ENCODE measurements around the gene PTDSS2. TPM values are rescaled to one million over a fixed set of nuclear protein-coding genes. Genes with fewer than 3 reads are reported as not detected.

The PTDSS2 gene
- total and polyA plus RNA-seq, 9 of the 15 experiments (the other 6 are each of a cell fraction or from before 2014, with no cell fraction given) = 0.45 to 53.9 (median 17.2) TPM

DNA sequence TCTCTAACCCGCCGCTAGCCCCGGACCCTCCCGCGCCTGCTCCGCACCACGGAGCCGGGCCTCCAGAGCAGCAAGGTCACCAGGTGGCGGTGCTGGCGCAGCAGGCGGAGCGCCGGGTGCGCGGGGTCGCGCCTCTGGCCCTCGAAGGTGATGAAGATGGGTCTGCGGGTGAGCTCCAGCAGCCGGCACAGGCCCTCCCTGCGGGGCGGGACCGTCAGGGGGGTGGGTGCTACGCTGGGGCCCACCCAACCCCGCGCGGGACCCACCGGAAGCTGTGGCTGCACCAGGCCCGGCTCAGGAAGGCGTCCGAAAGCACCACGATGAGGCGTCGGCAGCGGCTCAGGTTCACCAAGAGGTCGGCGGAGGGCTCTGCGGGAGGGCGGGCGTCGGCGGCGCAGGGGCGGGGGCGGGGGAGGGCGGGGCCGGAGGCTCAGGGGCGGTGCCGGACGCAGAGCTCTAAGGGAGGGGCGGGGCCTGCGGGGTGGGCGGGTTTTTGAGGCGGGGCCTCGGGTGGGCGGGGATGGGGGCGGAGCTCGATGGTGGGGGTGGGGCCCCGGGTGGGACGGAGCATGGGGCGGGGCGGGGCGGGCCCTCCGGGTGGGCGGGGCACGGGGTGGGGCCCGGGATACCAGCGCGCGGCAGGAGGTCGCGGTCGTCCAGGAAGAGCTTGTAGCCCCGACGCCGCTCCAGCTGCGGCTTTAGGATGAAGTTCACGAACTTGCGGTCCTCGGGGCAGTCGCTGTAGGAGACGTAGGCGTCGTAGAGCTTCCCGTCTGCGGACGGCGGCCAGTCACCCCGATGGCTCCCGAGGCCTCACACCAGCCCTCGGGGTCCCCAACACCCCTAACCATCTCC lies 43.1 kb upstream of the PTDSS2 start (continued):
- peak; percentile 50; the same call in 1 of the 2 replicates for TF ChIP-seq REST (IDR thresholded peaks at IDR 0.05; ENCODE audit: borderline replicate concordance)
- no peak for TF ChIP-seq REST (CRISPR knock-in tag; IDR thresholded peaks at IDR 0.05; ENCODE audit: low read depth)
- no peak for TF ChIP-seq POLR2AphosphoS2 (IDR thresholded peaks at IDR 0.05; ENCODE audit: low read length)
- no peak for TF ChIP-seq HDAC3 (IDR thresholded peaks at IDR 0.05; ENCODE audit: borderline replicate concordance, partially characterized antibody)
- TF ChIP-seq E2F6 (IDR thresholded peaks at IDR 0.05; ENCODE audit: borderline replicate concordance in 1 of 2, extremely low read depth in 1 of 2, insufficient read depth in 1 of 2, insufficient read length in 1 of 2, low read depth in 1 of 2, low read length in 1 of 2, poor library complexity in 1 of 2, severe bottlenecking in 1 of 2) = peak; percentile 72 to 94
- TF ChIP-seq, protein P1, sequence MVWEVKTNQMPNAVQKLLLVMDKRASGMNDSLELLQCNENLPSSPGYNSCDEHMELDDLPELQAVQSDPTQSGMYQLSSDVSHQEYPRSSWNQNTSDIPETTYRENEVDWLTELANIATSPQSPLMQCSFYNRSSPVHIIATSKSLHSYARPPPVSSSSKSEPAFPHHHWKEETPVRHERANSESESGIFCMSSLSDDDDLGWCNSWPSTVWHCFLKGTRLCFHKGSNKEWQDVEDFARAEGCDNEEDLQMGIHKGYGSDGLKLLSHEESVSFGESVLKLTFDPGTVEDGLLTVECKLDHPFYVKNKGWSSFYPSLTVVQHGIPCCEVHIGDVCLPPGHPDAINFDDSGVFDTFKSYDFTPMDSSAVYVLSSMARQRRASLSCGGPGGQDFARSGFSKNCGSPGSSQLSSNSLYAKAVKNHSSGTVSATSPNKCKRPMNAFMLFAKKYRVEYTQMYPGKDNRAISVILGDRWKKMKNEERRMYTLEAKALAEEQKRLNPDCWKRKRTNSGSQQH (CRISPR knock-in tag; IDR thresholded peaks at IDR 0.05) = no peak
- TF ChIP-seq DLX4 (CRISPR knock-in tag; IDR thresholded peaks at IDR 0.05) = no peak
- 0 out of 2 replicates have a peak, but pooled peaks have one; percentile 51 for TF ChIP-seq NR2C2 (CRISPR knock-in tag; IDR thresholded peaks at IDR 0.05)
- TF ChIP-seq NR2C2 (tag; IDR thresholded peaks at IDR 0.05) = peak; percentile 94
- no peak for TF ChIP-seq CBFA2T2 (conservative IDR thresholded peaks at IDR 0.05)
- TF ChIP-seq POLR2A (conservative IDR thresholded peaks at IDR 0.05) = peak; percentile 71
- TF ChIP-seq SAP30 (IDR thresholded peaks at IDR 0.05; ENCODE audit: borderline replicate concordance, insufficient read depth, low read depth, low read length, poor library complexity, severe bottlenecking) = no peak
- no peak for TF ChIP-seq NFE2 (IDR thresholded peaks at IDR 0.05; ENCODE audit: low read depth)
- TF ChIP-seq PRPF4 (IDR thresholded peaks at IDR 0.05; ENCODE audit: insufficient read depth, low read depth, low read length, poor library complexity, severe bottlenecking) = no peak
- no peak for TF ChIP-seq DACH1 (IDR thresholded peaks at IDR 0.05; ENCODE audit: partially characterized antibody)
- TF ChIP-seq ZNF174 (CRISPR knock-in tag; IDR thresholded peaks at IDR 0.05) = no peak
